HepG2 (cell line): ENCODE data around the gene PRR35. TPM values are rescaled to one million over a fixed set of nuclear protein-coding genes. Genes with fewer than 3 reads are reported as not detected.

Experiments
- ARHGAP35 ChIP-seq: sonication (generic); formaldehyde crosslinking; IDR thresholded peaks from 2 replicates; pipeline ENCODE4 v1.9.0; 2022; ENCODE audit warnings: mild to moderate bottlenecking, inconsistent platforms, moderate library complexity, missing genetic modification reagents, borderline replicate concordance
- HCFC1 ChIP-seq: fragments of 150-350 bp; IDR thresholded peaks from 2 replicates; pipeline ENCODE4 v1.6.1; 2014; ENCODE audit warnings: low read depth, low read length
- HOXA7 ChIP-seq: sonication (generic); formaldehyde crosslinking; IDR thresholded peaks from 2 replicates; pipeline ENCODE4 v1.8.1; 2022; ENCODE audit warnings: mild to moderate bottlenecking, missing genetic modification reagents, moderate library complexity
- MIER3 ChIP-seq: IDR thresholded peaks from 2 replicates; pipeline ENCODE4 v1.6.1; 2016; ENCODE audit warnings: missing compliant biosample characterization, borderline replicate concordance
- NFYB ChIP-seq: sonication (generic); formaldehyde crosslinking; IDR thresholded peaks from 2 replicates; pipeline ENCODE4 v1.4.0; 2020; ENCODE audit warnings: missing genetic modification reagents
- RARA ChIP-seq: IDR thresholded peaks from 2 replicates; pipeline ENCODE4 v1.6.1; 2016; ENCODE audit warnings: missing genetic modification reagents, missing compliant biosample characterization
- RFX1 ChIP-seq: fragments of 450-650 bp; IDR thresholded peaks from 2 replicates; pipeline ENCODE4 v1.6.1; 2017
- SOX5 ChIP-seq: IDR thresholded peaks from 2 replicates; pipeline ENCODE4 v1.6.1; 2016; ENCODE audit warnings: borderline replicate concordance
- STAG1 ChIP-seq: sonication (generic); formaldehyde crosslinking; IDR thresholded peaks from 2 replicates; pipeline ENCODE4 v1.4.0; 2020; ENCODE audit warnings: missing genetic modification reagents
- TAF1 ChIP-seq: sonication (generic); formaldehyde crosslinking; IDR thresholded peaks from 2 replicates; pipeline ENCODE4 v1.4.0; 2020; ENCODE audit warnings: missing genetic modification reagents
- TAF15 ChIP-seq: fragments of 200-400 bp; formaldehyde crosslinking; IDR thresholded peaks from one replicate; pipeline ENCODE4 v1.6.1; 2018; ENCODE audit warnings: mild to moderate bottlenecking, low read depth, low read length; ENCODE audit not compliant: poor library complexity, severe bottlenecking
- TBX2 ChIP-seq: sonication (generic); formaldehyde crosslinking; IDR thresholded peaks from 2 replicates; pipeline ENCODE4 v1.5.0; 2020; ENCODE audit warnings: missing genetic modification reagents, mild to moderate bottlenecking, borderline replicate concordance
- THAP11 ChIP-seq: IDR thresholded peaks from 2 replicates; pipeline ENCODE4 v1.6.1; 2016; ENCODE audit warnings: missing biosample characterization, missing genetic modification reagents
- ZNF350 ChIP-seq: sonication (generic); formaldehyde crosslinking; IDR thresholded peaks from 2 replicates; pipeline ENCODE4 v1.4.0; 2020; ENCODE audit warnings: mild to moderate bottlenecking, low read depth, missing genetic modification reagents, borderline replicate concordance
- ZNF460 ChIP-seq: sonication (generic); formaldehyde crosslinking; IDR thresholded peaks from 2 replicates; pipeline ENCODE4 v1.5.1; 2020; ENCODE audit warnings: missing genetic modification reagents, mild to moderate bottlenecking, borderline replicate concordance
- ZNF883 ChIP-seq: sonication (generic); formaldehyde crosslinking; IDR thresholded peaks from 2 replicates; pipeline ENCODE4 v1.5.1; 2020; ENCODE audit warnings: mild to moderate bottlenecking, missing genetic modification reagents; ENCODE audit errors: not compliant biosample characterization
- polyA plus RNA-seq, 8 experiments: library from polyadenylated mRNA; depleted of rRNA in 3 of 8; stranded (reverse) in 7 of 8; unstranded in 1 of 8; fragments of >200 nt; fragmentation: Illumina TruSeq in 4 of 8; extraction: Trizol in 4 of 8; gene quantifications; 2 replicates each; pipeline versions ENCODE4 v1.2.1 to v1.2.3, GENCODE V29; 2011 to 2016; ENCODE audit warnings: low read depth in 4 of 8, missing spikeins in 1 of 8, mixed read lengths in 1 of 8; ENCODE audit not compliant: insufficient read depth in 1 of 8
- total RNA-seq, 5 experiments: library from RNA; depleted of rRNA; stranded (reverse); fragments of >200 nt; fragmentation: Illumina TruSeq; extraction: Trizol; gene quantifications; 2 replicates each; pipeline ENCODE4 v1.2.3, GENCODE V29; 2016; ENCODE audit warnings: low read depth in 1 of 5
- TF ChIP-seq, protein P1 (sequence below): sonication (generic); formaldehyde crosslinking; IDR thresholded peaks from 2 replicates; pipeline ENCODE4 v1.5.0; 2020; ENCODE audit warnings: mild to moderate bottlenecking, missing genetic modification reagents, borderline replicate concordance
- TF ChIP-seq, protein P2 (sequence below): sonication (generic); formaldehyde crosslinking; IDR thresholded peaks from 2 replicates; pipeline ENCODE4 v1.8.0; 2022; ENCODE audit warnings: mild to moderate bottlenecking, missing genetic modification reagents
- TF ChIP-seq, protein P3 (sequence below): sonication (generic); formaldehyde crosslinking; conservative IDR thresholded peaks from 2 replicates; pipeline ENCODE4 v1.8.0; 2022; ENCODE audit warnings: mild to moderate bottlenecking, moderate library complexity, missing genetic modification reagents
- TF ChIP-seq, protein P4 (sequence below): sonication (generic); formaldehyde crosslinking; IDR thresholded peaks from 2 replicates; pipeline ENCODE4 v1.4.0; 2020; ENCODE audit warnings: missing genetic modification reagents, low read depth, mild to moderate bottlenecking, borderline replicate concordance
- TF ChIP-seq, protein P5 (sequence below): IDR thresholded peaks from 2 replicates; pipeline ENCODE4 v1.6.1; 2016

PRR35 gene
- total and polyA plus RNA-seq, 2 of the 13 experiments (the other 11 are each of a cell fraction or from before 2014, with no cell fraction given) = 0.07 to 0.16 TPM

DNA sequence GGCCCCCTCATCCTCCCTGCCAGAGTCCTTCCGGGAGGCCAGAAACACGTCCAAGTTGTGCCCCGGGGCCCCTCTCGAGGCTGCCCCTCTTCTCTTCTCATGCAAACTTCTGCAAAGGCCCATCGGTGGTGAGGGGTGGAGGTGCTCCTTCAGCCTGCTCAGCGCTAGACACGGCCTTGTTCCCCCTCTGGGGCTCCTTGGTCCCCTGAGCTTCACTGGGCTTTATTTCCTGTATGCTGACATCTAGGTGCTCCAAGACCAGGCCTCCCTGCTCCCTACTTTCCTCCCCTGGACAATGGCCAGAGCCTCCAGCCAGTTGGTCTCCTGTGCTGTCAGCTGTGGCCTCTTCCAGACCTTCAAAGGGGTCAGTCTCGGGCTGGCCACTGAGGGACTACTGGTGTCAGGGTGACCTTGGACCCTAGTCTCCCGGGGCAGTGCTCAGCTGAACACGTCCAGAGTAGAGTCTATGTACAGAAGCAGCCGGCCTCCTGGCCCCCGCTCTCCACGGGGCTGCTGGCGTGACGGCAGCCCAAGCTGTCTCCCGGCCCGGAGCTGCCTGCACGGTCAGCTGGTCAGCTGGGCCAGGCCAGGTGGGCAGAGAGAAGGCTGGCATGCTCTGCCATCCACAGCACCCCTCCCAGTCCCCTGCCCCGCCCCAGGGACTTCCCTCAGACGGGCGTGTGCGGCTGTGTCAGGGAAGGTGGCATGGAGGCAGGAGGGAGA lies 1.7 kb upstream of the PRR35 start (continued):
- TF ChIP-seq, protein P1, sequence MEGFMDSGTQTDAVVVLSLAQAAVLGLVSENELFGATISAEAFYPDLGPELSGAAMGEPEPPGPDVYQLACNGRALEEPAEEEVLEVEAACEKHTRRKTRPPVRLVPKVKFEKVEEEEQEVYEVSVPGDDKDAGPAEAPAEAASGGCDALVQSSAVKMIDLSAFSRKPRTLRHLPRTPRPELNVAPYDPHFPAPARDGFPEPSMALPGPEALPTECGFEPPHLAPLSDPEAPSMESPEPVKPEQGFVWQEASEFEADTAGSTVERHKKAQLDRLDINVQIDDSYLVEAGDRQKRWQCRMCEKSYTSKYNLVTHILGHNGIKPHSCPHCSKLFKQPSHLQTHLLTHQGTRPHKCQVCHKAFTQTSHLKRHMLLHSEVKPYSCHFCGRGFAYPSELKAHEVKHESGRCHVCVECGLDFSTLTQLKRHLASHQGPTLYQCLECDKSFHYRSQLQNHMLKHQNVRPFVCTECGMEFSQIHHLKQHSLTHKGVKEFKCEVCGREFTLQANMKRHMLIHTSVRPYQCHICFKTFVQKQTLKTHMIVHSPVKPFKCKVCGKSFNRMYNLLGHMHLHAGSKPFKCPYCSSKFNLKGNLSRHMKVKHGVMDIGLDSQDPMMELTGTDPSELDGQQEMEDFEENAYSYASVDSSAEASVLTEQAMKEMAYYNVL = no peak; the same call in 1 of the 2 replicates
- TF ChIP-seq, protein P2, sequence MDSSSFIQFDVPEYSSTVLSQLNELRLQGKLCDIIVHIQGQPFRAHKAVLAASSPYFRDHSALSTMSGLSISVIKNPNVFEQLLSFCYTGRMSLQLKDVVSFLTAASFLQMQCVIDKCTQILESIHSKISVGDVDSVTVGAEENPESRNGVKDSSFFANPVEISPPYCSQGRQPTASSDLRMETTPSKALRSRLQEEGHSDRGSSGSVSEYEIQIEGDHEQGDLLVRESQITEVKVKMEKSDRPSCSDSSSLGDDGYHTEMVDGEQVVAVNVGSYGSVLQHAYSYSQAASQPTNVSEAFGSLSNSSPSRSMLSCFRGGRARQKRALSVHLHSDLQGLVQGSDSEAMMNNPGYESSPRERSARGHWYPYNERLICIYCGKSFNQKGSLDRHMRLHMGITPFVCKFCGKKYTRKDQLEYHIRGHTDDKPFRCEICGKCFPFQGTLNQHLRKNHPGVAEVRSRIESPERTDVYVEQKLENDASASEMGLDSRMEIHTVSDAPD (CRISPR knock-in tag) = peak; percentile 35; the same call in 1 of the 2 replicates
- TF ChIP-seq, protein P3, sequence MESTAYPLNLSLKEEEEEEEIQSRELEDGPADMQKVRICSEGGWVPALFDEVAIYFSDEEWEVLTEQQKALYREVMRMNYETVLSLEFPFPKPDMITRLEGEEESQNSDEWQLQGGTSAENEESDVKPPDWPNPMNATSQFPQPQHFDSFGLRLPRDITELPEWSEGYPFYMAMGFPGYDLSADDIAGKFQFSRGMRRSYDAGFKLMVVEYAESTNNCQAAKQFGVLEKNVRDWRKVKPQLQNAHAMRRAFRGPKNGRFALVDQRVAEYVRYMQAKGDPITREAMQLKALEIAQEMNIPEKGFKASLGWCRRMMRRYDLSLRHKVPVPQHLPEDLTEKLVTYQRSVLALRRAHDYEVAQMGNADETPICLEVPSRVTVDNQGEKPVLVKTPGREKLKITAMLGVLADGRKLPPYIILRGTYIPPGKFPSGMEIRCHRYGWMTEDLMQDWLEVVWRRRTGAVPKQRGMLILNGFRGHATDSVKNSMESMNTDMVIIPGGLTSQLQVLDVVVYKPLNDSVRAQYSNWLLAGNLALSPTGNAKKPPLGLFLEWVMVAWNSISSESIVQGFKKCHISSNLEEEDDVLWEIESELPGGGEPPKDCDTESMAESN (CRISPR knock-in tag) = peak; percentile 45; the same call in 1 of the 2 replicates
- TF ChIP-seq SOX5 (CRISPR knock-in tag) (peak; percentile 83), TAF1 (CRISPR knock-in tag) (no peak), ZNF350 (peak; percentile 61; the same call in 1 of the 2 replicates), ARHGAP35 (CRISPR knock-in tag) (no peak), ZNF460 (peak; percentile 22; the same call in 1 of the 2 replicates), TBX2 (CRISPR knock-in tag) (peak; percentile 99), RARA (peak; percentile 98), ZNF883 (peak; percentile 32), NFYB (CRISPR knock-in tag) (no peak; the same call in 1 of the 2 replicates), RFX1 (no peak), STAG1 (CRISPR knock-in tag) (no peak), MIER3 (CRISPR knock-in tag) (peak; percentile 56; the same call in 1 of the 2 replicates), HCFC1 (no peak), THAP11 (peak; percentile 80), HOXA7 (CRISPR knock-in tag) (no peak), TAF15 (peak; percentile 19)
- TF ChIP-seq, protein P4, sequence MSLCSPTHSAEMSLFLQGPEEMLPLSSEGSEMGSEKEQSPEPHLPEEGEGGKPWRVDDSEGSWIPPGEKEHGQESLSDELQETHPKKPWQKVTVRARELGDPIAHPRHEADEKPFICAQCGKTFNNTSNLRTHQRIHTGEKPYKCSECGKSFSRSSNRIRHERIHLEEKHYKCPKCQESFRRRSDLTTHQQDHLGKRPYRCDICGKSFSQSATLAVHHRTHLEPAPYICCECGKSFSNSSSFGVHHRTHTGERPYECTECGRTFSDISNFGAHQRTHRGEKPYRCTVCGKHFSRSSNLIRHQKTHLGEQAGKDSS (CRISPR knock-in tag) = peak; percentile 98
- TF ChIP-seq, protein P5, sequence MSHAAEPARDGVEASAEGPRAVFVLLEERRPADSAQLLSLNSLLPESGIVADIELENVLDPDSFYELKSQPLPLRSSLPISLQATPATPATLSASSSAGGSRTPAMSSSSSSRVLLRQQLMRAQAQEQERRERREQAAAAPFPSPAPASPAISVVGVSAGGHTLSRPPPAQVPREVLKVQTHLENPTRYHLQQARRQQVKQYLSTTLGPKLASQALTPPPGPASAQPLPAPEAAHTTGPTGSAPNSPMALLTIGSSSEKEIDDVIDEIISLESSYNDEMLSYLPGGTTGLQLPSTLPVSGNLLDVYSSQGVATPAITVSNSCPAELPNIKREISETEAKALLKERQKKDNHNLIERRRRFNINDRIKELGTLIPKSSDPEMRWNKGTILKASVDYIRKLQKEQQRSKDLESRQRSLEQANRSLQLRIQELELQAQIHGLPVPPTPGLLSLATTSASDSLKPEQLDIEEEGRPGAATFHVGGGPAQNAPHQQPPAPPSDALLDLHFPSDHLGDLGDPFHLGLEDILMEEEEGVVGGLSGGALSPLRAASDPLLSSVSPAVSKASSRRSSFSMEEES (CRISPR knock-in tag) = 0 out of 2 replicates have a peak, but pooled peaks have one; percentile 40
